Stimulated activated CD8-positive, alpha-beta memory T cell treated with anti-CD3 and anti-CD28 coated beads, Interleukin-4, amount 100 ng/mL, for 1 hour (primary cell): Measurements from ENCODE around the gene SLC17A9.

Experiments
- DNase-seq, 2 donors: peaks; one replicate each; pipeline ENCODE4 v3.0.0-alpha.2; 2020; ENCODE audit warnings: low read depth in 2 of 2, low spot score in 1 of 2

Gene SLC17A9

GRCh38 chr20:63000036-63000435, 47.5 kb downstream of the SLC17A9 start:
- DNase-seq: no peak

GRCh38 chr20:63000958-63001357, 48.4 kb downstream of the SLC17A9 start:
- no peak for DNase-seq

GRCh38 chr20:63002511-63002910, 50.0 kb downstream of the SLC17A9 start:
- no peak for DNase-seq

GRCh38 chr20:63003546-63003945, 51.0 kb downstream of the SLC17A9 start:
- DNase-seq: no peak

GRCh38 chr20:63004607-63005364, 52.3 kb downstream of the SLC17A9 start:
- DNase-seq: no peak

GRCh38 chr20:63005365-63005861, 52.9 kb downstream of the SLC17A9 start:
- DNase-seq: no peak

- no peak for DNase-seq
Measured at GRCh38 chr20:63005862-63006539, 53.5 kb downstream of the SLC17A9 start.

- DNase-seq: no peak
Measured at GRCh38 chr20:63006540-63007359, 54.2 kb downstream of the SLC17A9 start, which contains the start of gene BHLHE23. Gene BHLHE23 (minus strand): TSS chr20:63006964. CDS start chr20:63006774, 190 bp downstream.

- DNase-seq: no peak
Measured at GRCh38 chr20:63007360-63007645, 54.8 kb downstream of the SLC17A9 start.

GRCh38 chr20:63007646-63008488, 55.4 kb downstream of the SLC17A9 start:
- DNase-seq: no peak

GRCh38 chr20:63008541-63009044, 56.1 kb downstream of the SLC17A9 start:
- no peak for DNase-seq

GRCh38 chr20:63009045-63009961, 56.8 kb downstream of the SLC17A9 start:
- peak; percentile 64 to 73 for DNase-seq

GRCh38 chr20:63009988-63010769, 57.7 kb downstream of the SLC17A9 start:
- DNase-seq: peak; percentile 20 to 43

GRCh38 chr20:63011798-63012197, 59.3 kb downstream of the SLC17A9 start:
- no peak for DNase-seq

- DNase-seq: no peak
Measured at GRCh38 chr20:63013207-63013606, 60.7 kb downstream of the SLC17A9 start.

GRCh38 chr20:63014287-63014686, 61.8 kb downstream of the SLC17A9 start:
- no peak for DNase-seq

- no peak for DNase-seq
Measured at GRCh38 chr20:63014710-63015109, 62.2 kb downstream of the SLC17A9 start.

- no peak for DNase-seq
Measured at GRCh38 chr20:63015147-63015661, 62.7 kb downstream of the SLC17A9 start.
